HG03432 (cell line): ENCODE results near the gene PSORS1C2.

Source experiments
- ATAC-seq: cut with Tn5 transposase; IDR thresholded peaks from one replicate; pipeline ENCODE4 v1.9.1; 2021; ENCODE audit warnings: mild to moderate bottlenecking, moderate library complexity; ENCODE audit not compliant: unreplicated experiment

Gene PSORS1C2

DNA sequence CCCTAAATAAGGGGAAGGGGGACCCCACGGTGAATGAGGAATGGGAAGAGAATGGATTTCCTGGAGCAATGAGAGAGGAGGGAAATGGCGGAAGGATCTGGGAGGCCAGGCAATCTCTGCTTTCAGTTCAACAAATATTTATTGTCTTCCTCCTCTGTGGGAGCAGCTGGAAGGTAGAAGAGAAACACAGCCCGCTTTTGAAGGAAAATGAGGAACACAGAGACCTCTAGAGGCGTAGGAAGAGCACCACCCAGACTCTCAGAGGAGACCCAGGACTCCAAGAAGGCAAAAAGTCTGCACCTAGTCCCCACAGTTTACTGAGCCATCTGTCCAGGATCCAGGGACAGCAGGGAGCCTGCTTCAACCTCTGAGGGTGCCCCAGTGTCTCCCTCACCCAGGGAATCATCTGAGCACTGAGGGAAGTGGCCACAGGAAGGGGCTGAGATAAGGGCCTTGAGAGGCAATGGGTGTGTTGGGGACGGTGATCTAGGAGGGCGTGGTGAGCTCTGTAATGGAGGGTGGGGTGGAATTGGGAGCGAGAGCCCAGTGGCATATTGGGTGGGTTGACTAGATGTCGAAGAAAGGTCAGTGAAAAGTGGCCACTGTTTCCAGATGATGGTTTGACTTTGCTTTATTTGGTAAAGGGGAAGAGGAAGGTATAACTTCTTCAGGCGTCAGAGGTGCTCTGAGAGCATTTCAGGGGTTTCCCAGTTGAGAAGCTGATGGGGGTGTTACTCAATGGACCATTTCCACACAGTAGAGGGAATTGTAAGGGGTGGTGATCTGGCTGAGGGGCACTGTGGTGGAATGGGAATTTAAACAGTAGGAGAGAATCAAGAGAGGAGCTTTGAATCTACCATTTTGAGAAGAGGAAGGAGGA, 23.7 kb downstream of the PSORS1C2 start:
- no peak for ATAC-seq

DNA sequence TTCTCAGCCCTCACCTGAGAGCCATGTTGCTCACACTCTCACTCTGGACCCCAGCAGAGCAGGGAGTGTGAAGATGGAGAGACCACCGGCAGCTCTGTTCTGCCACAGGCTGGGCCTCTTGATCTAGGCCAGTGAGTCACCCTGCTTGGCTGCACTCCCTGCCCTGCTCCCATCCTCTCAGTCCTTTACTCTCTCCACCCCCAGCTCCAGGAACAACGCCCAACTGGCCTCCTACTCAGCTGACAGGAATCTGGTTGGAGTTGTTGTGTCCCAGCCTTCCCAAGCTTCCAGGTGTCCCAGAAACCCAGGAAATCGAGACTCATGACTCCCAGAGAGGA, 24.4 kb downstream of the PSORS1C2 start, which contains the start of gene PSORS1C1:
TSS of gene PSORS1C1 (plus strand) at position 260 of the 338 bp plus-strand sequence. CDS start 14,833 bp downstream, outside the sequence.
- ATAC-seq: no peak

DNA sequence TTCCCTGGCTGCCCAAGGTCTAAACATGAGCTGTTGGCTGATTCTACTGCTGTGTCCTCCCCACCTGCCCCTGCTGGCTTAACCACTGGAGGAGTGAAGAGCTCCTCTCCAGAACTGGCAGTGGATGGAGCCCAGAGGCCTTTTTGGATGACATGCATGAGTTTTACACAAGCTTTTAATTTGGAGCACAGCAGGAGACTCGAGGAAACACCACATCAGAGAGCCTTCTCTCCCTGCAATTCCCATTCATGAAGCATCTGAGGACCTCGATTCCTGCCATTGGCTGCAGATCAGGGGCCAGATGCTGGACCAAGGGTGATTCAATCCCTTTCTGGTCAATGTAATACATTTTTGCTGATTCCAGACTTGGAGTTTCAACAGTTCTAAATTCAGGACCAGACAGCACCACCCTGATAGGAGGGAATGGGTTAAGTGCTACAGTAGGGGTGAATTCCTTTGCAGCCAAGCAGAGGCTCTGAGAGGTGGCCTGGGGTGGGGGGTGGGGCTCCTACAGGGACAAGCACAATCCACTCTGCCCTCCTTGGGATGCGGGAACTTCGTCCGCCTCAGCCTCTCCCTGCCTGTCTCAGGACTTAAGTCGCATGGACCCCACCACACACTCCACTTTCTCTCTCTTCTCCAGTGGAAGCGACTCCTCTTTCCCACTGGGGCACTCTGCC, 24.9 kb downstream of the PSORS1C2 start:
- ATAC-seq: no peak

DNA sequence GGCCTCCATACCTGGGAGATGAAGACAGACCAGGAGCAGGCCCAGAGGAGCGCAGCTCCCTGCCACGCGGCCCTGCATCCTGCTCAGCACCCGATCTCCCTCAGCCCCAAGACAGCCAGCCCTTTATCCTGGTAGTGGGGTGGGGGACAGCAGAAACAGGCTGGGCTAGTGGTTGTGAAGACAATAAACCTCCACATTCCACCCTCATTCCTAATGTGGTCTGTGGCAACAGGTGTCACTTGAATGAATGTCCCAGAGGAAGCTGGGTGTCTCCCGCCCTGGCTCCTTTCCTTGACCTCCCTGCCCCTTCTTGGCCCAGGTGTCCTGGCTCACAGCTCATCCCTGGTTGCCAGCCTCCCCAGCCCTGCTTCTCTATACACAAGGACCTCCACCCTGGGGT, 26.4 kb downstream of the PSORS1C2 start, which contains the start of gene C6orf15:
TSS of gene C6orf15 (minus strand) at position 98 of the 400 bp plus-strand sequence. CDS start at position 78, 20 bp downstream.
- ATAC-seq: no peak

DNA sequence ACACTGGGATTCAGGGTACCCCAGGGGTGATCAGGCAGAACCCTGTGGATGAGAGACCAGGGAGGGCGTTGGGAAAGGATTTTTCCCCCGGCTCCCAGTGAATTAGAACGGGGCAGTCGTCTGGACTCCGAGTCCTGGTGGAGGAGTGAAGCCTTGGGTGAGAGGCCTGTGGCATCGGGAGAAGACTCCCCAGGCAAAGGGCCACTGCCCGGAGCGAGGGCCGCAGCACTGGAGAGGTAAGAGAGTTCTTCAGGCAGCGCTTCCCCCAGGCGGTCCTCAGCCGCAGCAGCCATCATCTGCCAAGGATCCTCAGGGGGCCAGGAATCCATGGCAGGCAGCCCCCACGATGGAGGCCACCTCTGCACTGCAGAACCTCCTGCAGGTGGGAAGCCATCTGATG, 27.2 kb downstream of the PSORS1C2 start:
- no peak for ATAC-seq

DNA sequence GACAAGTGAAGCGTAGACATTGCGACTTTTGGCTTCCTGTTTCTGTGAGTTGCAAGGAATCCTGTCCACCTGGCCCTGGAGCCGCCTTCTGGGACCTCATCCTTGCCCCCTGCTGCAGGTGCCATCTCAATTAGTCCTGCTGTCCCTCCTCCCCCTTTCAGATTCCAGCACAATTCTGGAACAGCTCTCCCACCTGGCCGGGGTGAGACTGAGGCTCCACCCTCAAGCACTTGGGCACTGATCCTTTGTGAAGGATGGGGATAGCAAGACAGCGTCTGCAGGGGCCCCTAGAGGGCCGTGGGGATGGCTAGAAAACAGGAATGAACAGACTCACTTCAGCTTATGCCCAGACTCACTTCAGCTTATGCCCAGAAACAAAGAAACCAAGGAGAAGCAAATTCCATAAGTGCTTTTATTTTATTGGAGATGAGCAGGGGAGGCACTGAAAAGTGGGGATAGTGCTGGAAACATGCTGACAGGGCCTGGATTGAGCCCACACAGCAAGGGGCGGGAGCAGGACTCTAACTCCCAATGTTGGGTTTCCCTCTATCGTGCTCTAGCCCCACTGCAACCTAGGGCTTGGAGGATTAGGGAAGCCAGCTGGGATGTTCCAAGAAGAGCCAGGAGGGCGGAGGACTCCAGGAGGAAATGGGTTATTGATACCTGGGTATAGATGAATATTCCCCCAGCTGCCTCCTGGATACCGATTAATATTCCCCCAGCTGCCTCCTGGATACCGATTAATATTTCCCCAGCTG, 27.9 kb downstream of the PSORS1C2 start:
- no peak for ATAC-seq

DNA sequence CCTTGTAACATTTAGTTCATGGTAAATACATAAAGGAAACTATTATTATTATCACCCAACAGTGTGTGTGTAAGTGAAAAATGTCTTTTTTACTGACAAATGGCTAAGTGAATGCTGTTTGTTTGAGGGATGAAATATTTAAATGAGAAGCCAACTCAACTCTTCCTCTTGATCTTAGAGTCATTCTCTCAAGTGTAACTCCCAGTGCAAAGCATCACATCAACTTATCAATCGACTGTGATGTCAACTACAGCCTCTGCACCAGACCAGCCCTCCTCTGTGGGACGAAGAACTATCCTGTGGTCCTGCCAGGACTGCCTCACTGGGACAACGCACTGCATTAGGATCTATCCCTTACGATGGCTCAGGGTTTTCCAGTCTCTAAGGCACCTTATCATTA, 31.8 kb downstream of the PSORS1C2 start:
- no peak for ATAC-seq

DNA sequence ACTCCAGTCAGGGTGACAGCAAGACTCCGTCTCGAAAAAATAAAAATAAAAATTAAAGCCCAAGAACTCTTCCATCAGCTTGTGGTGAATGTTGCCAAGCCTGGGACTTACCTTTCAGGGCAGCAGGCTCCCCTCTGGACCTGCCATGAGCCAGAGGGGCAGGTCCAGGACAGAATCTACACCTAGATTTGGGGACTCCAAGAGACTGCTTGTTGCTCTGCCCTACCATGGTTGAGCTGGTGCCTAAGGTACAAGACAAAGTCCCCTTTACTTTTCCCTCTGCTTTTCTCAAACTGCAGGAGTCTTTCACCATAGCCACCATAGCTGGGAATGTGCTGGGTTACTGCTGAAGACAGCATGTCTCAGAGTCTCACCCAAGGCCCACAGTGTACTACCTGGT, 35.7 kb downstream of the PSORS1C2 start:
- ATAC-seq: no peak

DNA sequence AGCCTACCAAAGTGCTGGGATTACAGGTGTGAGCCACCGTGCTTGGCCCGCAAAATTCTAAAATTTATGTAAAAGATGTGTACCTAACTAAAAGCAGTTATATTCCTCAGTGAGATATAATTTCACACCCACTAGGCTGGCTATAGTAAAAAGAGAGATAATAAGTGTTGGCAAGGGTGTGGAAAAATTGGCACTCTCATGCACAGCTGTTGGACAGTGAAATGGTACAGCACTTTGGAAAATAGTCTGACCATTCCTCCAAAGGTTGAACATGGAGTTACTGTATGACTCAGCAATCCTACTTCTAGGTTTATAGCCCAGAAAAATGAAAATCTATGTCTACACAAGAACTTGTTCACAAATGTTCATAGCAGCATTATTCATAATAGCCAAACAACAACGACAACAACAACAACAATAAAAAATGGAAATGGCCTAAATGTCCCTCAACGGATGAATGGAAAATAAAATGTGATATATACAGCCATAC, 40.4 kb downstream of the PSORS1C2 start:
- no peak for ATAC-seq

DNA sequence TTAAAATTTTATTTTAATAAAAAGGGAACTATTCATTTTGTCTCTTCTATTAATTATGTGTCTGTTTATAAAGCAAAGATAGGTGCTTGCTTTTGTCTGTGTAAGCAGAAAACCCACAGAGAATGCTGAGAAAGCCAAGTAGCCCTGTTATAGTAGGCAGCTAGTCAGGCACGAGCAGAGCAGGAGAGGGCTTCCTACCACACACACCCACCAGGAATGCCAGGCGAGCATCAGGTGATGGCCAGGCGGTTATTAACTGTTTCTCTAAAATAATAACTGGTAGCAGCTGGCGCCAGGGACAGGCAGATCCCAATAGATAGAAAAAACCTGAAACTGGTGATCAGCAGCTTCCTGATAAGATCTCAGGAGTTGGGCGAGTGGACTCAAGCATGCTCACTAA, 42.2 kb downstream of the PSORS1C2 start:
- ATAC-seq: no peak

DNA sequence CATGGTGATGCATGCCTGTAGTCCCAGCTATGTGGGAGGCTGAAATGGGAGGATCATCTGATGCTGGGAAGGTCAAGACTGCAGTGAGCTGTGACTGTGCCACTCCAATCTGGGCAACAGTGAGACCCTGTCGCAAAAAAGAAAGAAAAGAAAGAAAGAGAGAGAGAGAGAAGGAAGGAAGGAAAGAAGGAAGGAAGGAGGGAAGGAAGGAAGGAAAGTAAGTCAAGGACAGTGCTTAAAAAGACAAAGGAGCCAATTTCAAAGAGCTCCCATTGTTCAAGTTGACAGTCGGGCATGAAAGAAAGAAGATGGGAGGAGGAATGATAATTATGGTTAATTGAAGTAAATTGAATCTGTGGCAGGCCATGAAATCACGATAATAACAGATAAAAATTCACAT, 42.7 kb downstream of the PSORS1C2 start:
- no peak for ATAC-seq

DNA sequence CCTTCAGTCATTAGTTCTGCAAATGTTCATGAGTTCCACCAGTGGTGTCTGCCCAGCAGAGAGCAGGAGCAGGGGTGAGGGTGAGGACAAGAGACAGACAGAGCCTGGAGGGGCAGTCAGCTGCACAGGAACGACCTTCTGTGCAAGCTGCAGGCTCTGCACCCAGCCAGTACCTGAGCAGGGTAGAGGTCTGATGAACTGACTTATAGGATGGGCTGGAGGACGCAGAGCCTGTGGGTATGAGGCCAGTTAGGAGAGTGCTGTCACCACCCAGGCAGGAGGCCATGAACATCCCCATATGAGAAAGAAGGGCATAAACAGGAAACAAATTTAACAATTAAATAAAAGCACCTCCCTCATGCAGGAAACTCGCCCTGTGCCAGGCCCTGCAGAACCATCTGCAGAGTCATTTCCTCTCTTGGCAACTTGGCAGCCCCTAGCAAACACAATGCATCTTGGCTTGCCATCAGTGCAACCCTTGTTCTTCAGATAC, 44.4 kb downstream of the PSORS1C2 start:
- no peak for ATAC-seq

DNA sequence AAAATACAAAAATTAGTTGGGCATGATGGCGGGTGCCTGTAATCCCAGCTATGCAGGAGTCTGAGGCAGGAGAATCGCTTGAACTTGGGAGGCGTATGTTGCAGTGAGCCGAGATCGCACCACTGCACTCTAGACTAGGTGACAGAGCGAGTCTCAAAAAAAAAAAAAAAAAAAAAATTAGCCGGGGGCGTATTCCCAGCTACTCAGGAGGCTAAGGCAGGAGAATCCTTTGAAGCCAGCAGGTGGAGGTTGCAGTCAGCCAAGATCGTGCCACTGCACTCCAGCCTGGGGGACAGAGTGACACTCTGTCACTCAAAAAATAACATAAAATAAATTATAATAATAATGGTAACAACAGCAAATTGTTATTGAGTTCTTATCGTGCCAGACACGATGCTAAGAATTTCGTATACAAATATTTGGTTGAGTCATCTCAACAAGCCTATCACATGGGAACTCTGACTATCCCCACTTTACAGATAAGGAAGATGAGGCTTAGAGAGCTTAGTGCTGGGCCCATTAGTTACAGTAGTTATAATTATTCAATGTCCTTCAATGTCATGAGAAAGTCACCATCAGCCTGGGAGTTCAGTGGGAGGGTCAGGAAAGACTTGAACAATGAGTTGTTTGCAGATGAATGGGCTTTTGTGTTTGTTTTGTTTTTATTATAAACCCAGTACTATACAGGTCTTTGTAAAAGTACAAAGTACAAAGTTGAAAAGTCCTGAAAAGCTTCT, 45.9 kb downstream of the PSORS1C2 start:
- no peak for ATAC-seq

DNA sequence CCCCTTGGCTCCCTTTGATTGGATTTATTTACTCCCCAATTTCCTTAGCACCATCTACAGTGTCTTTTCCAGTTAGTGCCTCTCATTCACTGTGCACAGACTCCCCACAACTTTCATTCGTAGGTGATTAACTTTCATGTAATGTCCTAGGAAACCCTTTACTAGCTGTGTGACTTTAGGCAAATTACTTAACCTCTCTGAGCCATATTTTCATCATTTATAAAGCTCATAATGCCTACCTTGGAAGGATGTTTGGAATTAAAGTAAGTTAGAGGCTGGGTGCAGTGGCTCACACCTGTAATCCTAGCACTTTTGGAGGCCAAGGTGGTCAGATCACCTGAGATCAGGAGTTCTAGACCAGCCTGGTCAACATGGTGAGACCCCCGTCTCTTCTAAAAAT, 46.6 kb downstream of the PSORS1C2 start:
- no peak for ATAC-seq

DNA sequence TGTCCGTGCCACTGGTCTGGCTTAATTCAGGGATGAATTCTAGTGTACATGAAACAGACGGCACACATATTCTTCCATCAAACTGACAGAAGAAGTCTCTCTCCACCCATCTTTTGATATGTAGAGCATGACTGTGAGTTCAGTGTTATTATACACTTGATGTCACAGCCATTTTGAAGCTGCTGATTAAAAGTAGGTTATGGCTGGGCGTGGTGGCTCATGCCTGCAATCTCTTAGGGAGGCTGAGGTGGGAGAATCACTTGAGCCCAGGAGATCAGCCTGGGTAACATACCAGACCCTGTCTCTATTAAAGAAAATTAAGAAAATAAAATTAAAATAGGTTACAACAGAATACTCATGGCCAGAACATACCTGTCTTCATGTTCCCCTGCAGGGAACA, 47.2 kb downstream of the PSORS1C2 start:
- ATAC-seq: no peak

DNA sequence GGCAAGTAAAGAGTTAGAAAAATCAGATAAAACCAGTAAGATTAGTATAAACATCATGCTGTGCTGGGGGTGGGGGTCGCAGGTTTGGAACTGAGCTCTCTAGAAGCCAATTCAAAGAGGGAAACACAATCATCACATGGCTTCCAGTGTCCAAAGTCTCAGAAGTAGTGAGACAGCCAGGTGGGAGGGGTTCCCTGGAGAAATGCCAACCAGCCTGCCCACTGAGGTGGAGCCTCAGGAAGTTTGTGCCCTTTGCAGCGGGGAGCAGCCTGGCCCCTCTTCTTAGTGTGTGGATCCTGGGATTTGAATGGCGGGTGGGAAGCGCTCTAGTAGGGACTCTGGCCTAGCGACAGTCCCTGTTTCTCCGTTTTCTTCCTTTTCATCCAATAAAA, 47.9 kb downstream of the PSORS1C2 start:
- ATAC-seq: no peak

DNA sequence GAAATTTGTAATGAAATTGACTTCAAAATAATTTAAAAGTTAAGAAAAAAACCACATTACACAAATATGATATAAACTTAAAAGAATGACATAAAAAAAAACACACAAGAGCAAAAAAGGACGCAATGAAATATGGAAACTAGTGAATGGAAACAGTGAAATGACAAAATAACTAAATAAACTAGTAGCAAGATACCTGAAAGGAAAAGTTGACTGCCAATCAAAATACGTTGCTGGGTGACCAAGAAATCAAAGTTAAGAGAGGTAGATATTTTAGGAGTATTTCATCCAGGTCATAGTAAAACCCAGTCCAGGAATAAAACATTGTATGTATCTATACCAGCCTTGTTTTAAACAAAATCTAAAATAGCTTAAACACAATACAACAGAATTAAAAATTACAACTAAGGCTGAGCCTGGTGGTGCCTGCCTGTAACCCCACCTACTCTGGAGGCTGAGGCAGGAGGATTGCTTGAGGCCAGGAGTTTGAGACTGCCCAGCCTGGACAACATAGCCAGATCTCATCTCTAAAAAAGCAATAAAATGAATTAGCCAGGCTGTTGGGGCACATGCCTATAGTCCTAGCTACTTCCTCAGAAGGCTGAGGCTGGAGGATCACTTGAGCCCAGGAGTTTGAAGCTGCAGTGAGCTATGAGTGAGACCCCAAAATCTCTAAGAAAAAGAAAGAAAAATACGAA, 48.4 kb downstream of the PSORS1C2 start:
- no peak for ATAC-seq
